SJSA1 (cell line): ENCODE results near the gene ZBTB2. TPM values are rescaled to one million over a fixed set of nuclear protein-coding genes. Genes with fewer than 3 reads are reported as not detected.
"Not testable (repeated sequence)": the region's sequence is repeated elsewhere in the genome, so short reads cannot be mapped to it uniquely, and the experiment has no call there.

Experiments used
- DNase-seq, 2 experiments: peaks; one replicate each; pipeline ENCODE4 v3.0.0-alpha.2; 2015 to 2020; ENCODE audit warnings: low spot score in 2 of 2, low read depth in 1 of 2
- H3K27ac ChIP-seq: fragments of 250-450 bp; sonication (Bioruptor Pico); 2 replicates; pipeline ENCODE4 v1.5.1; 2020; ENCODE audit warnings: mild to moderate bottlenecking, moderate library complexity
- H3K27me3 ChIP-seq: fragments of 250-450 bp; sonication (Bioruptor Pico); replicated peaks from 2 replicates; pipeline ENCODE4 v1.5.1; 2020; ENCODE audit warnings: mild to moderate bottlenecking, moderate library complexity
- H3K36me3 ChIP-seq: fragments of 250-450 bp; sonication (Bioruptor Pico); 2 replicates; pipeline ENCODE4 v1.5.1; 2020; ENCODE audit warnings: mild to moderate bottlenecking
- H3K4me1 ChIP-seq: fragments of 250-450 bp; sonication (Bioruptor Pico); replicated peaks from 2 replicates; pipeline ENCODE4 v1.6.1; 2021; ENCODE audit warnings: mild to moderate bottlenecking
- H3K4me3 ChIP-seq: fragments of 250-450 bp; sonication (Bioruptor Pico); 2 replicates; pipeline ENCODE4 v1.5.1; 2020; ENCODE audit warnings: mild to moderate bottlenecking
- H3K9me3 ChIP-seq: fragments of 250-450 bp; sonication (Bioruptor Pico); replicated peaks from 2 replicates; pipeline ENCODE4 v1.5.1; 2020; ENCODE audit warnings: mild to moderate bottlenecking
- total RNA-seq: library from RNA; depleted of rRNA; stranded (reverse); fragments of >200 nt; shearing (Covaris generic); gene quantifications from 2 replicates; pipeline ENCODE4 v1.2.3, GENCODE V29; 2014; rRNA removed

ZBTB2 gene
- total RNA-seq, 1 experiment from 2014 or later, result 23.4 TPM

- DNase-seq, result no peak
- Histone ChIP-seq H3K36me3 (no peaks in the 10 kb centered on the region), H3K9me3 (no peaks in the 10 kb centered on the region), H3K4me1 (peaks cover 21% of the 10 kb centered on the region), H3K27me3 (no peaks in the 10 kb centered on the region), H3K4me3 (no peak overlapping the region), H3K27ac (no peak overlapping the region)
These were observed 66.9 kb downstream of the ZBTB2 start for GRCh38 chr6:151324488-151324825.

DNA sequence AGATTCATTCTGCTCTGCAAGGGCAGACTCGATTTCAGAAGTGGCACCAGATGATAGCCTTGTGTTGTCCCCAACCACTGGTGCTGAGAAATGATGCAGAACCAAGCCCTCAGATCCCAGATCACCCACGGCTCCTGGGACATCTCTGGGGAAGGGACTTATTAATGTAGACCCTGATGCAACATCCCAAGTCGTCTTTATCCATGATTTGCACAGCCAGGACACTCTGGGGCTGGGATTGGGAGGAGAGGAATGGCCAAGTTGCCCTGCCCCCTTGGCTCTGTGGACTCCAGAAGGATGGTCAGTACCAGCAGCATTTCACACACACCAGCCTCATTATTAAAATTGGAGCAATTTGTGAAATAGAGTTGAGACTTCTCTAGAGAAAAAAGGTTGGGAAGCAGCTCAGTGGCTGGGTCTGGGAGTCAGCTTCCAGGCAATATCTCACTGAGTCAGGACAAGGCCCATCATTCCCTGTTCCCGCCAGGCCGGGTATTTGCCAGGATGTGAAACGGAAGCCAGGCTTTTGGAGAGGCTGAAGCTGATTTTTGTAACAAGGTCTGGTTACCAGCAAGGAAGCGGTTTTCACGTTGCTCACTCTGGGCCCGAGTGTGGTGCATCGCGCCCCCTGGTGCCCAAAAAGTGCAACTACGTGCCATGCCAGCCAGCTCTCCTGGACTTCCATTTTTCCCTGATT lies 67.4 kb downstream of the ZBTB2 start:
- Histone ChIP-seq H3K27me3 (no peaks in the 10 kb centered on the region), H3K27ac (no peak overlapping the region), H3K36me3 (no peaks in the 10 kb centered on the region), H3K4me1 (peaks cover 21% of the 10 kb centered on the region), H3K4me3 (no peak overlapping the region), H3K9me3 (no peaks in the 10 kb centered on the region)
- peak; percentile 71 to 77 for DNase-seq

DNA sequence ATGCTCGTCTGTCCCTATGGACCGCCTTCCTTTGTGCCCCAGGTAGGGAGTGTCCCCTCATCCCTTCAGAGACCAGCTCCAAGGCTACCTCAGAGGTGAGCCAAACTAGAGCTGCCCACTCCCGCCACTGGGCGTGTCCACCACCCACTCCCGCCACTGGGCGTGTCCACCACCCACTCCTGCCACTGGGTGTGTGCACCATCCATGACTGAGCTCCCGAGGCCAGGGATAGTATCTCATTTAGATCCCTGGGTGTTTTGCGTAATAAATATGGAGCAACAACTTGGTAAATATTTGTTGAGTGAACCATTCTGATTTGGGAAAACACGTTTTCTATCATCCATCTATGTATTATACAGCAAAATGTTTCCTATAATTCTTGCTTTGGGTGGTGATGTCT lies 68.8 kb downstream of the ZBTB2 start:
- Histone ChIP-seq H3K4me3 (no peak overlapping the region), H3K9me3 (no peaks in the 10 kb centered on the region), H3K36me3 (no peaks in the 10 kb centered on the region), H3K4me1 (peaks cover 21% of the 10 kb centered on the region), H3K27me3 (no peaks in the 10 kb centered on the region), H3K27ac (no peak overlapping the region)
- DNase-seq, result no peak

DNA sequence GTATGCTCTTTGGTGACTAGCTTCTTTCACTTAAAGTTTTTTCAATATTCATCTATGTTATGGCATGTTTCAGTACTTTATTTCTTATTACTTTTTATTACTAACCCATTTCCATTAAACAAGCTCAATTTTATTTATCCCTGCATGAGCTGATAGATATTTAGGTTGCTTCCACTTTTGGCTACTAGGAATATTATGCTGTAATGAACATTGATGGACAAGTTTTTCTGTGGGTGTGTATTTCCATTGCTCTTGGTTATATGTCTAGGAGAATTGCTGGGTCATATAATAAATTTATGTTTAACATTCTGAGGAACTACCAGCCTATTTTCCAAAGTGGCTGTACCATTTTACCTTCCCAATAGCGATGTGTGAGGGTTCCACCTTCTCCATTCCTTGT lies 69.9 kb downstream of the ZBTB2 start:
- Histone ChIP-seq H3K9me3 (no peaks in the 10 kb centered on the region), H3K27me3 (no peaks in the 10 kb centered on the region), H3K36me3 (no peaks in the 10 kb centered on the region), H3K27ac (no peak overlapping the region), H3K4me1 (peaks cover 21% of the 10 kb centered on the region), H3K4me3 (no peak overlapping the region)
- DNase-seq, result no peak

DNA sequence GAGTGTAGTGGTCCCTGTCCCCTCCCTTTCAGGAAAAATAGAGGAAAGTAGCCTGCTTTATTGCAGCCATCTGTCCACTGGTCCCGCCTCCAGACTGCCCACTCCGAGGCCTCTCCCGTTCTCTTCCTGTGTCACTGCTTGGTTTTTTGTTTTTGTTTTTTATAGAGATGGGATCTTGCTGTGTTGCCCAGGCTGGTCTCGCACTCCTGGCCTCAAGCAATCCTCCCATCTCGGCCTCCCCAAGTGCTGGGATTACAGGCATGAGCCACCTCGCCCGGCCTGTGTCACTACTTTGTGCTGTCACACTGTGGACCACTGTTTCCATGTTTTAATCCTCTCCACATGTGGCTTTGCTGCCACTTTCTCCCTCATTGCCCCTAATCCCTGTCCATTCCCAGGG lies 71.2 kb downstream of the ZBTB2 start:
- H3K4me1 ChIP-seq, result peaks cover 14% of the 10 kb centered on the region
- no peaks in the 10 kb centered on the region for H3K27me3 ChIP-seq
- no peak overlapping the region for H3K4me3 ChIP-seq
- no peaks in the 10 kb centered on the region for H3K36me3 ChIP-seq
- H3K9me3 ChIP-seq, result no peaks in the 10 kb centered on the region
- no peak for DNase-seq
- H3K27ac ChIP-seq, result no peak overlapping the region

- H3K27me3 ChIP-seq, result no peaks in the 10 kb centered on the region
- H3K4me3 ChIP-seq, result no peak overlapping the region
- DNase-seq, result no peak
- no peak overlapping the region for H3K27ac ChIP-seq
- H3K9me3 ChIP-seq, result no peaks in the 10 kb centered on the region
- H3K4me1 ChIP-seq, result no peaks in the 10 kb centered on the region
- no peaks in the 10 kb centered on the region for H3K36me3 ChIP-seq
These were observed 73.4 kb downstream of the ZBTB2 start for GRCh38 chr6:151317995-151318365.

GRCh38 chr6:151317103-151317994 lies 74.0 kb downstream of the ZBTB2 start:
- Histone ChIP-seq H3K9me3 (no peaks in the 10 kb centered on the region), H3K27me3 (no peaks in the 10 kb centered on the region), H3K4me1 (no peaks in the 10 kb centered on the region), H3K27ac (no peak overlapping the region), H3K36me3 (no peaks in the 10 kb centered on the region), H3K4me3 (no peak overlapping the region)
- no peak for DNase-seq

DNA sequence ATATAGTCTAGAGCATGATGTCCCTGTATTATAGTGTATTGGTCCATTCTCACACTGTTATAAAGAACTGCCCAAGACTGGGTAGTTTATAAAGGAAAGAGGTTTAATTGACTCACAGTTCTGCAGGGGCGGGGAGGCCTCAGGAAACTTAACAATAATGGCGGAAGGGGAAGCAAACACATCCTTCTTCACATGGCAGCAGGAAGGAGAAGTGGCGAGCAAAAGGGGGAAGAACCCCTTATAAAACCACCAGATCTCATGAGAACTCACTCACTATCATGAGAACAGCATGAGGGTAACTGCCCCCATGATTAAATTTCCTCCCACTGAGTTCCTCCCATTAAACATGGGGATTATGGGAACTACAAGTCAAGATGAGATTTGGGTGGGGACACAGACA lies 75.7 kb downstream of the ZBTB2 start:
- H3K27ac ChIP-seq, H3K27me3 ChIP-seq, H3K4me1 ChIP-seq, H3K4me3 ChIP-seq, H3K36me3 ChIP-seq, DNase-seq, H3K9me3 ChIP-seq: not testable (repeated sequence)

Other genes starting within 250 kb of the ZBTB2 start
- gene AKAP12, start 151.6 kb downstream of the ZBTB2 start, total RNA-seq, result 5.3 and 5.9 TPM in 2 replicates
- gene RMND1, start 60.6 kb upstream of the ZBTB2 start, total RNA-seq, result 13.5 and 25.9 TPM in 2 replicates
- 0.61 and 2.4 TPM in 2 replicates for gene CCDC170, start 102.5 kb upstream of the ZBTB2 start, total RNA-seq